ENCODE measurements around the gene MACROH2A1. TPM values are rescaled to one million over a fixed set of nuclear protein-coding genes. Genes with fewer than 3 reads are reported as not detected.

Gene MACROH2A1
- total RNA-seq, 4 donors from 2014 or later = 196 to 251 (median 209) TPM

DNA sequence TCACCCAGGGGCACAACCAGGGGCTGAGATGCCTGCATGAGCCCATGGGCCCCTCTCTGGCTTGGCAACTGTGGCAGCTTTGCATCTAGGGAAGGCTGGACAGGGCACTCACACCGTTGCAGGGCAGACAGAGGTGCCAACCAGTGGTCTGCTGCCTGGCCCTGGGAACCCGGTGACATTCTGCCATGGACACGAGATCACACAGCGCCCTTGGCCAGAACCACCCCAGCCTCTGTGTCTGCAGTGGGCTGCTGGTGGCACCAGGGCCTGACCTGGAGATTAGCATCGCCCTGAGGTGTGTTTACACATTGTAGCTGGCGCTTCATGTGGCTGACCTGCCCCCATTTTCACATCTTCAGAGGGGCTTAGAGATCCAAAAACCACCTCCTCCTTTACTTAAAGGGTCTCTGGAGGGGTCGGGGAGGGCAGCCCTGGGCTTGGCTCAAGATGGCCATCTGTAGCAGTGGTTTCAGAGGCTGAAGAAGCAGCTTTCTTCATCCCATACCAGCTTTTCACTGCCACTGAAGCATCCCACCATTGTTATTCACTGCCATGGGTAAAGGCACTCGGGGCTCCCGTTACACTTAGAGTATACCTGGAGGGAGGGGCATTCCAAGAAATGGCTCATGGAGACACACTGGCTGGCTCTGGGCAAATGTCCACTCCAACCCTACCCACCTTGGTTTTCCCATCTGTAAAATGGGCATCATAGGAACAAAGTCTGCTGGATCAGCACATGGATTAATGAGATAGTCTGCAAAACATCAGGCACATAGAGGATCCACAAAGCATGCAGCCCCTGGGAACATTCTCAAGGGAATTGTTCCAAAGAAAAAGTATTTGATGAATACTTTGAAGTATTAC is 36.7 kb upstream of the MACROH2A1 start:
- peaks cover 13% of the 10 kb centered on the region for H3K4me1 ChIP-seq
- H3K36me3 ChIP-seq = no peaks in the 10 kb centered on the region
- no peak overlapping the region for H3K4me3 ChIP-seq
- H3K27ac ChIP-seq = no peak overlapping the region
- TF ChIP-seq, protein P1, sequence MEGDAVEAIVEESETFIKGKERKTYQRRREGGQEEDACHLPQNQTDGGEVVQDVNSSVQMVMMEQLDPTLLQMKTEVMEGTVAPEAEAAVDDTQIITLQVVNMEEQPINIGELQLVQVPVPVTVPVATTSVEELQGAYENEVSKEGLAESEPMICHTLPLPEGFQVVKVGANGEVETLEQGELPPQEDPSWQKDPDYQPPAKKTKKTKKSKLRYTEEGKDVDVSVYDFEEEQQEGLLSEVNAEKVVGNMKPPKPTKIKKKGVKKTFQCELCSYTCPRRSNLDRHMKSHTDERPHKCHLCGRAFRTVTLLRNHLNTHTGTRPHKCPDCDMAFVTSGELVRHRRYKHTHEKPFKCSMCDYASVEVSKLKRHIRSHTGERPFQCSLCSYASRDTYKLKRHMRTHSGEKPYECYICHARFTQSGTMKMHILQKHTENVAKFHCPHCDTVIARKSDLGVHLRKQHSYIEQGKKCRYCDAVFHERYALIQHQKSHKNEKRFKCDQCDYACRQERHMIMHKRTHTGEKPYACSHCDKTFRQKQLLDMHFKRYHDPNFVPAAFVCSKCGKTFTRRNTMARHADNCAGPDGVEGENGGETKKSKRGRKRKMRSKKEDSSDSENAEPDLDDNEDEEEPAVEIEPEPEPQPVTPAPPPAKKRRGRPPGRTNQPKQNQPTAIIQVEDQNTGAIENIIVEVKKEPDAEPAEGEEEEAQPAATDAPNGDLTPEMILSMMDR (IDR thresholded peaks at IDR 0.05) = no peak
- TF ChIP-seq POLR2A (IDR thresholded peaks at IDR 0.05) (no peak), EP300 (IDR thresholded peaks at IDR 0.05) (no peak)
- H3K27me3 ChIP-seq = peaks cover 24% of the 10 kb centered on the region
- DNase-seq (ENCODE audit: low spot score in 2 of 2) = no peak
- 80% methylated on average over 3 of the region's 9 CpGs for WGBS
- no peaks in the 10 kb centered on the region for H3K9me3 ChIP-seq

DNA sequence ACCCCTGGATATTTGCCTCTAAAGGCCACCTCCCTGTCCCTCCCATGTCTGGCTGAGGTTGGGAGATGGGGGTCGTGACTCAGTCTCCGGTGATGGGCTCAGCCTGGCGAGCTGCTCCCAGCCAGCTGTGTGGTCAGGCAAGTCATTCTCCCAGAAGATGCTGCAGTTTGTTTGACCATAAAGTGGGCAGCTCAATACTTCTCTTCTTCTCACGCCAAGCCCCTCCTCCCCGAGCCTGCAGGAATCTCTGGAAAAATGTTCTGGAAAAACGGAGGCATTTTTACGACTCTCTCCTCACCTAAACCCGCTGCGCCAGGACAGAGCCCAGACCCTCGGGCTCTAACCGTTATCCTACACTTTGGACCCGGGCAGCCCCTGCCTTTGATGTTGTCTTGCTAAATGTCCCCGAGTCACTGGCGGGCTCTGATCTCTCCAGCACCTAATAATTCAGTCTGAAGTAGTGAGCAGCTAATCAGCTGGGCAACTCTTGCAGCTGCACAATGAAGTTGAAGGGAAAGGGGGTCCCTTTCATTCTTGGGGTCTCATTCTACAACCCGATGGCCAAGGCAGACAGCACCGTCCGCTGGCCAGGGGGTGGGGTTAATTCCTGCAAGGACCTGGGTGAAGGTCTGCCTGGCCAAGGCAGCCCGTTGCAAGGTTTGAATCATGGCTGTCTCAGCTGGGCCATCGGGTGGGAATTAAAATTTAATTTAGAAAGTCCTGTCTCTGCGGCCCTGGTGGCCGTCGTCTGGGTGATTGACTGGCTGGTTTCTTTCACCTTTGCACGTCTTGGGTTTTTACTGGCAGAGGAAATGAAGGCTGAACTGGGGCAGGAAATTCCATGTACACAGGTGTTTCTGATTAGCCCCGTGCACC is 35.8 kb upstream of the MACROH2A1 start:
- TF ChIP-seq, protein P1 (IDR thresholded peaks at IDR 0.05) = no peak
- TF ChIP-seq POLR2A (IDR thresholded peaks at IDR 0.05) = no peak
- TF ChIP-seq POLR2AphosphoS5 (IDR thresholded peaks at IDR 0.05) = no peak
- TF ChIP-seq EP300 (IDR thresholded peaks at IDR 0.05) = no peak
- 66% methylated on average over 15 of the region's 24 CpGs for WGBS
- no peak for DNase-seq (ENCODE audit: low spot score in 2 of 2)
- no peak overlapping the region for H3K27ac ChIP-seq
- H3K4me1 ChIP-seq = peaks cover 13% of the 10 kb centered on the region
- H3K4me3 ChIP-seq = no peak overlapping the region
- H3K27me3 ChIP-seq = peaks cover 27% of the 10 kb centered on the region
- no peaks in the 10 kb centered on the region for H3K9me3 ChIP-seq
- H3K36me3 ChIP-seq = no peaks in the 10 kb centered on the region

DNA sequence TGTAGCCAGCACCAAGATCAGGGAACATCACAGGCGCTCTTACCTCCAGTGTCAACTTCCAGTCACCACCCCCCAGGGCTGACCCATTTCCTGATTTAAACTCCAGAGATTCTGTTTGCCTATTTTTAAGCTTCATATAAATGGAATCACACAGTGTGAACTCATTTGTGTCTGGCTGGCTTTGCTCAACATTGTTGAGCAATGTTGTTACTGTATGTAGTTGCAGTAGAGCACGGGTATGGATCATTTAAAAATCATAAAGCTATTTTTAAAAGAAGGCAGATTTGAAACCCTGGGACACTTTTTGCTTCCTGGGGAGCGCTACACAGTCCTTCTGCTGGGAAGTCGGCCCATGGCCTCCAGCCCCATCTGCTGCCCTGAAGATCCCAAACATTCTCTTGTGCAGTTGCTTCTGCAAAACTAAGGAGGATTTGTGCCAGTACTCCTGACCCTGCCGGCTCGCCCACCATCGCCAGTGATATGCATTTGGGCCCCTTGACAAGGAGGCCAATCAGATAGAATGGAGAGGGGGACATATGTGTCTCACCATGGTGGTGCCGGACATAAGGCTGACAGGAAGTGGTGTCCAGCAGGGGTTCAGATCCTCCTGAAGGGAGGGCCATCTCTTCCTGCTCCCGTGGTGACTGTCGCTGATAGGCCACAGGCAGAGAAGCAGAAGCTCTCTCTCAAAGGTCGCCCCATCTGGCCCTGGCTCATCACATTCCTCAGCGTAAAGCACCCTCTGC is 34.8 kb upstream of the MACROH2A1 start:
- no peaks in the 10 kb centered on the region for H3K36me3 ChIP-seq
- no peak for TF ChIP-seq POLR2AphosphoS5 (IDR thresholded peaks at IDR 0.05)
- TF ChIP-seq POLR2A (IDR thresholded peaks at IDR 0.05) = no peak
- no peak for TF ChIP-seq EP300 (IDR thresholded peaks at IDR 0.05)
- TF ChIP-seq, protein P1 (IDR thresholded peaks at IDR 0.05) = no peak
- no peak overlapping the region for H3K27ac ChIP-seq
- no peak for DNase-seq (ENCODE audit: low spot score in 2 of 2)
- H3K27me3 ChIP-seq = peaks cover 29% of the 10 kb centered on the region
- peaks cover 12% of the 10 kb centered on the region for H3K4me1 ChIP-seq
- H3K9me3 ChIP-seq = peaks cover 1% of the 10 kb centered on the region
- H3K4me3 ChIP-seq = no peak overlapping the region
- WGBS = 82% methylated on average over 12 of the region's 12 CpGs

DNA sequence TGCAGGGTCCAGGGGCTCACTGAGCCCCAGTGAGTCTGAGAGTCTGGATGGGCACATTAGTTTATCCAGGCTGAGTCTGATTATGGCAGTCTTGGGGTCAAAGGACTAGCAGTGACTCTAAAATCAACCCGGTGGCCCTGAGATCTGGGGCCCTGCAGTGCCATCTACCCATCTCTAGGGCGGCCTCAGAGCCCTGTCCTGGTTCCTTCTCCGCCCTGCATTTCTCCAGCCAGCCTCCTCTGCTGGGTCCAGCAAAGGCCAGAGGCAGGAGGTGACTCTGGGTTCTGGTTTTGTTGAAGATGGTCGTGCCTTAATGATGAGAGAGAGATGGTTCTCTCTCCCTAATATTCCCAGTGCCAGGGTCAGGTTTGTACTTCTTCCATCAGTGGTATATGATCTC is 33.1 kb upstream of the MACROH2A1 start:
- TF ChIP-seq POLR2A (IDR thresholded peaks at IDR 0.05) (no peak), EP300 (IDR thresholded peaks at IDR 0.05) (no peak), POLR2AphosphoS5 (IDR thresholded peaks at IDR 0.05) (no peak)
- TF ChIP-seq, protein P1 (IDR thresholded peaks at IDR 0.05) = no peak
- no peak for DNase-seq (ENCODE audit: low spot score in 2 of 2)
- 86% methylated on average over 2 of the region's 4 CpGs for WGBS
- no peaks in the 10 kb centered on the region for H3K36me3 ChIP-seq
- no peak overlapping the region for H3K27ac ChIP-seq
- H3K27me3 ChIP-seq = peaks cover 27% of the 10 kb centered on the region
- no peaks in the 10 kb centered on the region for H3K4me1 ChIP-seq
- H3K4me3 ChIP-seq = no peak overlapping the region
- peaks cover 7% of the 10 kb centered on the region for H3K9me3 ChIP-seq
